BLaER1 (cell line): ENCODE results near the gene PDK2.

Source experiments
- H3K27ac ChIP-seq: shearing (Covaris generic); formaldehyde crosslinking; 2 replicates; pipeline ENCODE4 v1.8.1; 2022
- H3K27me3 ChIP-seq: shearing (Covaris generic); formaldehyde crosslinking; 2 replicates; pipeline ENCODE4 v1.8.1; 2022
- H3K36me3 ChIP-seq: shearing (Covaris generic); formaldehyde crosslinking; 2 replicates; pipeline ENCODE4 v1.8.1; 2022
- H3K4me1 ChIP-seq: shearing (Covaris generic); formaldehyde crosslinking; 2 replicates; pipeline ENCODE4 v1.8.1; 2022
- H3K4me2 ChIP-seq: shearing (Covaris generic); formaldehyde crosslinking; 2 replicates; pipeline ENCODE4 v1.8.1; 2022
- H3K4me3 ChIP-seq: shearing (Covaris generic); formaldehyde crosslinking; 2 replicates; pipeline ENCODE4 v1.8.1; 2022
- H3K9ac ChIP-seq: shearing (Covaris generic); formaldehyde crosslinking; 2 replicates; pipeline ENCODE4 v1.8.1; 2022
- H3K9me3 ChIP-seq: shearing (Covaris generic); formaldehyde crosslinking; 2 replicates; pipeline ENCODE4 v1.8.1; 2022
- H4K20me1 ChIP-seq: shearing (Covaris generic); formaldehyde crosslinking; 2 replicates; pipeline ENCODE4 v1.8.1; 2022
- Cebpa-rat ChIP-seq: shearing (Covaris generic); IDR thresholded peaks from 2 replicates; pipeline ENCODE4 v1.8.1; 2022

Gene PDK2

DNA sequence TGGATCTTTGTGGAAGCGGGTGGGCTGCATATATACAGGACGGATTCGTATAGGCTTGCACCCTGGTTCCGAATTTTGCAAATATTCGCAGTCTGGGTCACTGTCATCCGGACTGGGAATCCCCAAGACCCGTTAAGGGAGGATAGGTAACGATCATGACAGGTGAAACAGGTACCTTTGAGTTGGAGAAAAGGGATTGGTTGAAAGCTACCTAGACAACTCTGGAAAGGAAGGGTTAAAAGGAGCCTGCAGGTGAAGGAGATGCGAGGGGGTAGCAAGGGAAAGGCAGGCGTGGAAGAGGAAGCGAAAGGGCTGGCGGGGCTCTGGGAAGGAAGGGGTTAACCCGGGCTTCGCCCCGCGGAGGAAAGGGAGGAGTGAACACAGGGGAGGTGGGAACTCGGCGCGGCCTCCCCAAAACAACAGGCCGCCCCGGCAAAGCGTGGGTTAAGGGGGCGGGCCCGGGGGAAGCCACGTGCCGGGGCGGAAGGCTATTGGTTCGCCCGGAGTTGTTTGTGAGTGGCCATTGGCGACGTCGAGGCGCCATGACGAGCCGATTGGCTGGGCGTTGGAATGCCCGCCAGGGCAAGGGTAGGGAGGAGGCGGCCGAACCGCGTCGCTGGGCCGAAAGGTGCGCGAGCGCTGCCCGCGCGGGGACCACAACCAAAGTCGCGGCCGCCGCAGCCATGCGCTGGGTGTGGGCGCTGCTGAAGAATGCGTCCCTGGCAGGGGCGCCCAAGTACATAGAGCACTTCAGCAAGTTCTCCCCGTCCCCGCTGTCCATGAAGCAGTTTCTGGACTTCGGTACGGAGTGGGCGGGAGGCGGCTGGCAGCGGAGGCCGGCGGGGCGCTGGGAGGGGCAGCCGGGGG lies at the start of gene PDK2:
Gene PDK2 (plus strand): TSS at position 599 of the 867 bp plus-strand sequence. CDS start 85 bp downstream, at position 684.
- H3K36me3 ChIP-seq, result peaks cover 27% of the 10 kb centered on the region
- H3K4me2 ChIP-seq, result peak within 1 kb of the TSS; percentile 99
- peaks cover 17% of the 10 kb centered on the region for H3K4me1 ChIP-seq
- no peaks in the 10 kb centered on the region for H3K9me3 ChIP-seq
- H3K9ac ChIP-seq, result peak within 1 kb of the TSS; percentile 78
- H3K27ac ChIP-seq, result peak within 1 kb of the TSS; percentile 78
- H3K4me3 ChIP-seq, result peak within 1 kb of the TSS; percentile 79
- H3K27me3 ChIP-seq, result no peaks in the 10 kb centered on the region
- no peak for TF ChIP-seq Cebpa-rat
- peaks cover 7% of the 10 kb centered on the region for H4K20me1 ChIP-seq

DNA sequence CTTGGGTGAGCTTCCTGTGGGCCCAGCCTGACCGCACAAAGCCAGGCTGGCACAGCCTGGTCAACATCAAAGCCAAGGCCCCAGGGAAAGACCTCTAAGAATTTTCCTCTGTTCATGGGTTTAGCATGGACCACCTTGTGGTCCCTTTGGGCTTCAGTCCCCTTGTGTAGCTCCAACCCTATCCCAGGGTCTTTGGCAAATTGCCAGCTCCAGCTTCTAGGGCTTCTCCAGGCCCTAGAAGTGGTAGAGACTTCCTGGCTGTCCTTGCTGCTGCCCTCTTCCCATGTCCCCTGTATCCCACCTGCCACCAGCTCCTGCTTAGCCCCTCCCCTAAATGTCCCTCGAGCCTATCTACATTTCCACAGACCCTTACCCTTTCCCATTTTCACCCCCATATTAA lies 49.0 kb upstream of the PDK2 start:
- peaks cover 16% of the 10 kb centered on the region for H3K4me1 ChIP-seq

DNA sequence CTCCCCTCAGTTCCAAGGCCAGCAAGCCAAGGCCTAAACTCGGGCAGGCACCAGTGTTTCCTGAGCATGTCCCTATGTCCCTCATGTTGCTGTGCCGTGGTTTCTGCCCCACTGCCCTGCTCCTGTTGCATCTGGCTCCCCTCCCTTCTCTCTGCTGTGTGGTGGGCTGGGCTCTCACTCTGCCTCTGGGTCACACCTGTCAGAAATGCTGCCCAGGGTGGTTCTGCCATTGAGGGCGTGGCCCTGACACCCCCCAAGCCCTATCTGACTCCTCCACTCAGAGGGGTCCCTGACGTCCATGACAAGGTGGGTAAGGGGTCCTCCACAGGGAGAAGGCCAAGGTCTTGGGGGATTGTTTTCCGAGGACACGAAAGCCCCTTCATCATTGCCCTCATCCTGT lies 48.5 kb upstream of the PDK2 start:
- Histone ChIP-seq H3K9ac (no peak overlapping the region), H3K9me3 (no peaks in the 10 kb centered on the region), H3K36me3 (no peaks in the 10 kb centered on the region), H3K27me3 (no peaks in the 10 kb centered on the region), H3K27ac (no peak overlapping the region), H3K4me1 (peaks cover 21% of the 10 kb centered on the region), H4K20me1 (no peaks in the 10 kb centered on the region), H3K4me3 (no peak overlapping the region), H3K4me2 (no peak overlapping the region)
- no peak for TF ChIP-seq Cebpa-rat

More for the DNA sequence above, 49.0 kb upstream of the PDK2 start:
- H3K4me2 ChIP-seq, result no peak overlapping the region
- H3K4me3 ChIP-seq, result no peak overlapping the region
- no peak overlapping the region for H3K9ac ChIP-seq
- TF ChIP-seq Cebpa-rat, result no peak
- H3K9me3 ChIP-seq, result no peaks in the 10 kb centered on the region
- no peaks in the 10 kb centered on the region for H4K20me1 ChIP-seq
- H3K27ac ChIP-seq, result no peak overlapping the region
- no peaks in the 10 kb centered on the region for H3K27me3 ChIP-seq
- H3K36me3 ChIP-seq, result no peaks in the 10 kb centered on the region

DNA sequence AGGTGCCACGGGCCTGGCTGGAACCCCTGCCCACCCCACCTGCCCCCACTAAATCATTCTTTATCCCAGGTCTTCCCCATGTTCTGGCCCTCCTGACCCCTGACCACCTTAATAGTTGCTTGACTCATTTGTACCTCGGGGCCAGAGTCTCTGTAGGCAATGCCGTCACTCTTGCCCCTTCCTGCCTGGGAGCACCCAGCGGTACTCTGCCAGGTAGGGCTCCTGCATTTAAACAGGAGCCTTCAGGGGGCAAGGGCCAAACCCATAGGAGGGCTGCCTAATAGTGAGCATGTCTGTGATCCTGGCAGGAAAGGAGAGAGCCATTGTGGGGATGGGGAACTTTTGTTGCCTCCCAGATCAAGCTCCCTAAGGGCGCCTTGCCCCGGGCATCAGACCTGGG lies 48.1 kb upstream of the PDK2 start:
- Histone ChIP-seq H3K4me3 (no peak overlapping the region), H3K4me1 (peaks cover 23% of the 10 kb centered on the region), H3K27ac (no peak overlapping the region), H3K9me3 (no peaks in the 10 kb centered on the region), H3K4me2 (no peak overlapping the region), H3K27me3 (no peaks in the 10 kb centered on the region), H3K9ac (no peak overlapping the region), H3K36me3 (no peaks in the 10 kb centered on the region), H4K20me1 (no peaks in the 10 kb centered on the region)
- TF ChIP-seq Cebpa-rat, result no peak

DNA sequence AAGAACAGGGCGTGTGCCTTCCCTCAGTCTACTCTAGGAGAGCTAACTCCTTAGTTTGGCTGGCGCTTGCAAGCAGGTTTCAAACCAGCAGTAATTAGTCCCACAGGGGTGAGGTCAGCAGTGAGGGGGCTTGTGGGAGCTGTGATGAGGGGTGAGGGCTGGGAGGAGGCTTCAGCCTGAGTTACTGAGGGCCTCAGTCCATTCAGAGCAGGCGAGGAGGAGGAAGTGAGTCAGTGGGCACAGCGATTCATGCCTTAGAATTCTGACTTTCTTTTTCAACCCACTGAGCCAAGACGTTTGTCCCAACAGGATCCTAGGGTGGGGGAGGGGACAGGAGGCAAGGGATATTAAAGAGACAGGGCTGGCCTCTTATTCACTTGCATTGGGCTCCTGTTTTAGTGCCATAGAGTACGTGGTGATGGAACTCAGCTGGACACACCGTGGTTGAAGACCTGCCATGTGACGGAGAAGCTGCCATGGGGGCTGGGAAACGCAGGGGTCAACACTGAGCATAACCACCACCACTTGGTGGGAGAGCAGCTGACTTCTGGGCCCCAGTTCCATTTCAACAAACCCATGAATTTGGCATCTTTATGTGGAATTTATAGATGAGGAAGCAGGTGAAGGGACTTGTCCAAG lies 47.5 kb upstream of the PDK2 start:
- Histone ChIP-seq H3K4me1 (peaks cover 28% of the 10 kb centered on the region), H3K9ac (no peak overlapping the region), H3K4me3 (no peak overlapping the region), H4K20me1 (no peaks in the 10 kb centered on the region), H3K4me2 (no peak overlapping the region), H3K27me3 (no peaks in the 10 kb centered on the region), H3K9me3 (no peaks in the 10 kb centered on the region), H3K27ac (no peak overlapping the region), H3K36me3 (no peaks in the 10 kb centered on the region)
- no peak for TF ChIP-seq Cebpa-rat

DNA sequence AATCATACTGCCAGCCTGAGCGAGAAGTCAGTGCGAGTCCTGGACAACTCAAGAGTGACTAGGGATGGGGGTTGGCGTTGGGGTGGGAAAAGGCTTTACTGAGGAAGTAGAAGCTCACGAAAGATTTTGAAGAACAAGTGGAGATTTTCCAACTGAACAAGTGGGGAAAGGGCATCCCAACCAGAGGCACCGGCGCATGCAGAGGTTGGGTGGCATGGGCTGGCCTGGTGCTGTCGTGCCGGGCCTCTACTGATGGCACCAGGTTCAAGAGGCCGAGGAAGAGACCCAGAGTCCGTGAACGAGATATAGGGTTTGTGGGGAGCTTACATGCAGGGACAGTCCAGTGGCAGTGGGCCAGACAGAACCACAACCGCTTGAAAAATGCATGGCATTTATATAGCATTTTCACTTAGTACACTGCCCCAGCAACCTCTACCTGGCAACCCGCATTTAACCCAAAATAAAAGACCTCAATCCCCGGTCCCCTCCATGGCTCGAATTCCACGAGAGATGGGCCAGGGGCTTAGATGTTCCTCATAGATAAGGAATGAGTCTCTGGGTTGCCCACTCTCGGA lies 46.9 kb upstream of the PDK2 start:
- Histone ChIP-seq H3K27me3 (peaks cover 4% of the 10 kb centered on the region; the same call in 1 of the 2 replicates), H3K9me3 (no peaks in the 10 kb centered on the region), H3K27ac (no peak overlapping the region), H4K20me1 (no peaks in the 10 kb centered on the region), H3K4me3 (no peak overlapping the region), H3K36me3 (no peaks in the 10 kb centered on the region), H3K4me2 (no peak overlapping the region), H3K9ac (no peak overlapping the region), H3K4me1 (peaks cover 33% of the 10 kb centered on the region)
- TF ChIP-seq Cebpa-rat, result no peak

DNA sequence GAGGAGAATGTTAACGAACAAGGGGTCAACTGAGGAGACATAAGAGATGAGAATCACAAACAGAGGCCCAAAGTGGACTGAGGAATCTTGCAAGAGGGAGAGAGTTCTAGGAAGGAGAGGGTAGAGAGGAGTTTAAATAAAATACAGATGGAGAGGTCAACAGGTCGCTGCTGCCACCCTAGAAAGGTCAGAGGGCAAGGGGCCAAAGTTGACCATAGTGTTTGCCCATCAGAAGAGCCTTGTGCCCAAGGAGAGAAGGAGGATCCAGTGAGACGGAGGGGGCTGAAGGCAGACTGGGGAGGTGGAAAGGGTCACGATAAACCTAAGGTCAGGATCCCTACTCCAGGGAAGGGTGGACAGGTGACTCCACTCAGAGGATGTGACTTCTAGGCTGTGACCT lies 46.2 kb upstream of the PDK2 start:
- H4K20me1 ChIP-seq, result no peaks in the 10 kb centered on the region
- no peak for TF ChIP-seq Cebpa-rat
- no peaks in the 10 kb centered on the region for H3K36me3 ChIP-seq
- H3K27me3 ChIP-seq, result peaks cover 11% of the 10 kb centered on the region; the same call in 1 of the 2 replicates
- peaks cover 33% of the 10 kb centered on the region for H3K4me1 ChIP-seq
- H3K27ac ChIP-seq, result no peak overlapping the region
- no peak overlapping the region for H3K9ac ChIP-seq
- no peak overlapping the region for H3K4me2 ChIP-seq
- no peaks in the 10 kb centered on the region for H3K9me3 ChIP-seq
- H3K4me3 ChIP-seq, result no peak overlapping the region

DNA sequence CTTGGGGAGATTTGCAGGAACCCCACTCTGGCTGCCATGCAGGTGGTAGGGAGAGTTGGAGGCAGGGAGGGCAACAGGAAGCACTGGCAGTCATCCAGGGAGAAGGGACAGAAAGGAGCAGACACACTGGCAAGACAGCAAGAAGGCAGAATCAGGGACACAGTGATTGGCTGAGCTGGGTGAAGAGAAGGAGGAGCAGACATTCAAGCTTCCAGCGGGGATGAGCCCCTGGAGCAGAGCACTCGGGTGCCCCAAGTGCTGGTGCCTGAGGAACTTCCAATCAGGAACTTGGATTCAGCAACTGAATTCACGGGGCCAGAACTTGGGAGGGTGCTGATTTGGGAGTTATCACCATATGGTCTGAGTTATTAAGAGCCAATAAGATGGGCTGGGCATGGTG lies 45.5 kb upstream of the PDK2 start:
- H3K27ac ChIP-seq, result no peak overlapping the region
- no peaks in the 10 kb centered on the region for H4K20me1 ChIP-seq
- peaks cover 33% of the 10 kb centered on the region for H3K4me1 ChIP-seq
- peaks cover 18% of the 10 kb centered on the region for H3K27me3 ChIP-seq
- no peak for TF ChIP-seq Cebpa-rat
- H3K9me3 ChIP-seq, result no peaks in the 10 kb centered on the region
- no peaks in the 10 kb centered on the region for H3K36me3 ChIP-seq
- no peak overlapping the region for H3K9ac ChIP-seq
- no peak overlapping the region for H3K4me3 ChIP-seq
- H3K4me2 ChIP-seq, result no peak overlapping the region

DNA sequence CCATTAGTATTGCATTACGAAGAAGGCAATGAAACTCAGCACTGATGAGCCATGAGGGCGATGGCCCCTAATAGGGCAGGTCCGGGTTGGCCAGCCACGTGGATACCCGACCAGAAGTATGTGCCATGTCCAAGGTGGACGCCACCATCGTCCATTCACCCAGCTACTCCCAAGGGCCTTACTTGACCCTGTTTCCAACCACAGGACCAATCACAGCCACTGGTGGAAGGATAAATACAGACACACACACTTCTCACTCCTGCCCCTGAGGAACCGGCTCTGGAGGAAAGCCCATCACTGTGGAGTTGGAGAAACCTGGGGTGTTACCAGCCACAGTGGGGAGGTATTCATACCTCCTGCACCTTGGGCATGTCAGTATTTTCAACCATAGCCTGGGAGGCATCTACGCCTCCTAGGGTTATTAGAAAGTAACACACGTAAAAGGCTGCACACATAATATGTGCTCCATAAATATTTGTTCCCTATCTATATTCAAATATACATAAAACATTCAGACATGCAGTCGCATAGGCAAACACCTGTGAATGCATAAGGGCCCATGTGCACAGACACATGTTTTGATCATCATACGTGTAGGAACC lies 44.6 kb upstream of the PDK2 start:
- Histone ChIP-seq H3K36me3 (no peaks in the 10 kb centered on the region), H3K4me2 (peak overlapping the region; percentile 53), H4K20me1 (peaks cover 6% of the 10 kb centered on the region; the same call in 1 of the 2 replicates), H3K4me1 (peaks cover 41% of the 10 kb centered on the region), H3K27ac (no peak overlapping the region), H3K9ac (no peak overlapping the region), H3K27me3 (peaks cover 27% of the 10 kb centered on the region), H3K9me3 (no peaks in the 10 kb centered on the region), H3K4me3 (no peak overlapping the region)
- no peak for TF ChIP-seq Cebpa-rat
